Ishikawa (cell line): ENCODE results near the gene CTAG1A.

ENCODE experiments used
- CEBPB ChIP-seq: IDR thresholded peaks from 2 replicates; pipeline ENCODE4 v1.6.1; 2012
- CREB1 ChIP-seq: IDR thresholded peaks from 2 replicates; pipeline ENCODE4 v1.6.1; 2012; ENCODE audit warnings: low read depth
- EGR1 ChIP-seq: IDR thresholded peaks from 2 replicates; pipeline ENCODE4 v1.6.1; 2012
- EP300 ChIP-seq: IDR thresholded peaks from 2 replicates; pipeline ENCODE4 v1.6.1; 2012; ENCODE audit warnings: borderline replicate concordance
- FOXM1 ChIP-seq: IDR thresholded peaks from 2 replicates; pipeline ENCODE4 v1.6.1; 2012; ENCODE audit warnings: low read depth, borderline replicate concordance
- MAX ChIP-seq: IDR thresholded peaks from 2 replicates; pipeline ENCODE4 v1.6.1; 2012
- NFIC ChIP-seq: IDR thresholded peaks from 2 replicates; pipeline ENCODE4 v1.6.1; 2012
- RAD21 ChIP-seq: IDR thresholded peaks from 2 replicates; pipeline ENCODE4 v1.6.1; 2012; ENCODE audit warnings: low read depth
- REST ChIP-seq: IDR thresholded peaks from 2 replicates; pipeline ENCODE4 v1.6.1; 2012; ENCODE audit warnings: low read depth, mild to moderate bottlenecking
- TAF1 ChIP-seq: IDR thresholded peaks from 2 replicates; pipeline ENCODE4 v1.6.1; 2012; ENCODE audit warnings: low read depth, mild to moderate bottlenecking
- TCF12 ChIP-seq: IDR thresholded peaks from 2 replicates; pipeline ENCODE4 v1.6.1; 2012; ENCODE audit warnings: low read depth
- TEAD4 ChIP-seq: IDR thresholded peaks from 2 replicates; pipeline ENCODE4 v1.6.1; 2012
- USF1 ChIP-seq: IDR thresholded peaks from 2 replicates; pipeline ENCODE4 v1.6.1; 2012
- YY1 ChIP-seq: IDR thresholded peaks from 2 replicates; pipeline ENCODE4 v1.6.1; 2012; ENCODE audit warnings: low read depth
- ZBTB7A ChIP-seq: IDR thresholded peaks from 2 replicates; pipeline ENCODE4 v1.6.1; 2012; ENCODE audit warnings: low read depth

Gene CTAG1A

GRCh38 chrX:154602226-154602625 lies 17.3 kb downstream of the CTAG1A start:
- TF ChIP-seq CEBPB: no peak
- no peak for TF ChIP-seq MAX
- no peak for TF ChIP-seq TEAD4
- TF ChIP-seq TAF1: no peak
- no peak for TF ChIP-seq RAD21
- no peak for TF ChIP-seq TCF12
- TF ChIP-seq EP300: no peak
- TF ChIP-seq REST: no peak
- TF ChIP-seq NFIC: no peak
- no peak for TF ChIP-seq FOXM1
- no peak for TF ChIP-seq CREB1
- TF ChIP-seq USF1: no peak
- no peak for TF ChIP-seq EGR1
- TF ChIP-seq ZBTB7A: no peak
- no peak for TF ChIP-seq YY1

- TF ChIP-seq YY1 (no peak), CEBPB (no peak), TAF1 (no peak), FOXM1 (no peak), ZBTB7A (no peak), REST (no peak), MAX (no peak), EP300 (no peak), NFIC (no peak), USF1 (no peak), RAD21 (no peak), CREB1 (no peak), EGR1 (no peak), TCF12 (no peak), TEAD4 (no peak)
Observed at GRCh38 chrX:154602766-154603437, 18.0 kb downstream of the CTAG1A start.

- TF ChIP-seq NFIC (0 out of 2 replicates have a peak, but pooled peaks have one; percentile 40), REST (no peak), RAD21 (0 out of 2 replicates have a peak, but pooled peaks have one; percentile 1), TCF12 (0 out of 2 replicates have a peak, but pooled peaks have one; percentile 45), TEAD4 (peak; percentile 78), CEBPB (no peak), USF1 (no peak), ZBTB7A (no peak), EGR1 (no peak), YY1 (no peak), CREB1 (no peak), FOXM1 (no peak), MAX (no peak), EP300 (no peak), TAF1 (no peak)
Observed at GRCh38 chrX:154603438-154604430, 18.8 kb downstream of the CTAG1A start.
